HFF-Myc (cell line): ENCODE data around the gene PHF13.

Source experiments
- DNase-seq: peaks from one replicate; pipeline ENCODE4 v3.0.0-alpha.2; 2011; ENCODE audit warnings: low read depth; ENCODE audit errors: extremely low read depth
- H3K4me3 ChIP-seq: replicated peaks from 2 replicates; pipeline ENCODE4 v1.5.1; 2011; ENCODE audit warnings: low read depth, mild to moderate bottlenecking, control low read depth, low read length
- CTCF ChIP-seq: IDR thresholded peaks from 2 replicates; pipeline ENCODE4 v1.5.1; 2012; ENCODE audit warnings: mild to moderate bottlenecking, low read depth, low read length, control low read depth; ENCODE audit errors: missing control alignments

Gene PHF13

DNA sequence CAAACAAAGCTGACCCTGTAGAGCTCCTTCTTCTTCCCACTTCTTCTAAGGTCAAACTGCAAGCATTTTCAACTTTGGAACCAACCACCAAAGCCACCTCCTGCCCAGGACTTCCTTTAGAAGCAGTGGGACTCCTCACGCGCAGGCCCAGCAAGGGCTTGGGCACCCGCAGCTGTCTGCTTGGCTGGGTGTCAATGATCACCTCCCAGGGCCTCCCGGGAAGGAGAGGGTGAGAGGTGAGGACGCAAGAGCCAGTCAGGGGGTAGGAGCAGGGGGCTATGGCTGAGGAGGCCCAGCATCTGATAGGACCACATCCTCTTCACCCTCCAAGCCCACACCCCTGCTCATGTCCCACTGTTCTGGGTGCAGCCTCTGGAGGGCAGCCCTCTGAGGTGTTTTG, 21.1 kb upstream of the PHF13 start:
- no peak for DNase-seq
- no peak for TF ChIP-seq CTCF
- no peak overlapping the region for H3K4me3 ChIP-seq

- no peak for TF ChIP-seq CTCF
- no peak for DNase-seq
- H3K4me3 ChIP-seq: no peak overlapping the region
Measured at GRCh38 chr1:6592865-6593593, 20.5 kb upstream of the PHF13 start.

DNA sequence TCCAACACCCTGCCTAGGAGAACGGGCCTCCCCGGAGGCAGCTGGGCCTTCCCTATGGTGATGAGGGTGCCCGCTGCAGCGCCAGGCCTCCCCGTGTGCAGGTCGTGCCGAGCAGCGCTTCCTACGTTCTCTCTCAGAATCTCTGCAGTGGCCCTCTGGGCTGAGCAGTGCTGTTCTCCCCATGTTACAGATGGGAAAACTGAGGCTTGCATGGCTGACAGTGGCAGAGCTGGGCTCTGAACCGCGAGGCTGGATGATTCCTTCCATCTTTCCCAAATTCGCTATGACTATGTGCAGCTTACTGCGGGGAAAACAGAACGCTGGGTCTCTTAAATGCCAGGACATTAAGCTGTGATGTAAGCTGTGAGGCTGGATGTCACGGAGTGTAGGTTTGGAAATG, 19.7 kb upstream of the PHF13 start:
- TF ChIP-seq CTCF: no peak
- no peak for DNase-seq
- H3K4me3 ChIP-seq: no peak overlapping the region

- H3K4me3 ChIP-seq: no peak overlapping the region
- DNase-seq: no peak
- TF ChIP-seq CTCF: no peak
Measured at GRCh38 chr1:6594977-6595740, 18.4 kb upstream of the PHF13 start.

- H3K4me3 ChIP-seq: no peak overlapping the region
- TF ChIP-seq CTCF: no peak
- no peak for DNase-seq
Measured at GRCh38 chr1:6596351-6596750, 17.2 kb upstream of the PHF13 start.

- DNase-seq: no peak
- no peak overlapping the region; the same call in 1 of the 2 replicates for H3K4me3 ChIP-seq
- no peak for TF ChIP-seq CTCF
Measured at GRCh38 chr1:6596886-6597776, 16.4 kb upstream of the PHF13 start.
